HCT116 (cell line): Measurements from ENCODE around the gene KRT7. TPM values are rescaled to one million over a fixed set of nuclear protein-coding genes. Genes with fewer than 3 reads are reported as not detected.

Source experiments
- ATAC-seq: fragments of 200-7000 bp; cut with Tn5 transposase; 2 replicates; pipeline ENCODE4 v1.9.1; 2020; ENCODE audit warnings: mild to moderate bottlenecking, moderate library complexity
- BruUV-seq: library from RNA; stranded (reverse); fragments of 400-500 nt; replicated peaks from 2 replicates; lab custom pipeline; 2021; lab: Mats Ljungman, UMichigan
- CTCF ChIA-PET: fragments of 300-600 bp; sonication (Branson Sonifier 250); formaldehyde crosslinking; loops from one replicate; lab custom pipeline; 2021; ENCODE audit warnings: antibody characterized with exemption; lab: Charles Lee
- POLR2A ChIA-PET: fragments of 300-600, 350-600 bp; sonication (Branson Sonifier 250); formaldehyde crosslinking; loops from one replicate; lab custom pipeline; 2021; ENCODE audit warnings: antibody characterized with exemption; lab: Charles Lee
- RAD21 ChIA-PET, 2 experiments: fragments of 300-600 bp; sonication (Branson Sonifier 250); formaldehyde crosslinking; loops; one replicate each; lab custom pipeline; 2023; ENCODE audit warnings: low total read pairs in 2 of 2; ENCODE audit not compliant: uncharacterized antibody in 2 of 2, unreplicated experiment in 2 of 2, low non-redundant PET in 1 of 2; lab: Charles Lee
- DNase-seq: peaks from one replicate; pipeline ENCODE4 v3.0.0-alpha.2; 2010; ENCODE audit warnings: low read depth, low spot score
- H2AFZ ChIP-seq: fragments of 200-600 bp; shearing (Covaris generic), sonication (generic); 2 replicates; pipeline ENCODE4 v1.6.1; 2017; ENCODE audit warnings: low read depth, mixed run types, mixed read lengths, antibody characterized with exemption, low read length; ENCODE audit not compliant: poor library complexity, severe bottlenecking
- H3K27ac ChIP-seq: 2 replicates; pipeline ENCODE4 v1.5.1; 2012; ENCODE audit warnings: low read depth, low read length
- H3K27me3 ChIP-seq: fragments of 200-600 bp; sonication (generic); 2 replicates; pipeline ENCODE4 v1.6.1; 2016; ENCODE audit warnings: mixed run types, low read length, mixed read lengths; ENCODE audit not compliant: insufficient read depth
- H3K36me3 ChIP-seq, 2 experiments: fragments of 200-500 bp in 1 of 2; fragments of 200-600 bp in 1 of 2; sonication (Bioruptor generic) in 1 of 2; sonication (generic) in 1 of 2; 2 replicates each; pipeline versions ENCODE4 v1.5.1 to v1.6.1; 2014 to 2016; ENCODE audit warnings: low read length in 2 of 2, inconsistent platforms in 1 of 2, mixed read lengths in 1 of 2, mixed run types in 1 of 2; ENCODE audit not compliant: insufficient read depth in 2 of 2, control insufficient read depth in 1 of 2
- H3K4me1 ChIP-seq, 2 experiments: fragments of 200-600 bp in 1 of 2; sonication (generic) in 1 of 2; 2 replicates each; pipeline versions ENCODE4 v1.5.1 to v1.6.1; 2012 to 2017; ENCODE audit warnings: low read length in 2 of 2, inconsistent platforms in 1 of 2, mild to moderate bottlenecking in 1 of 2, mixed read lengths in 1 of 2, mixed run types in 1 of 2, moderate library complexity in 1 of 2; ENCODE audit not compliant: insufficient read depth in 2 of 2, control insufficient read depth in 1 of 2
- H3K4me2 ChIP-seq: fragments of 200-600 bp; sonication (generic); 2 replicates; pipeline ENCODE4 v1.6.1; 2017; ENCODE audit warnings: mixed run types, low read length, mixed read lengths
- H3K4me3 ChIP-seq, 2 experiments: fragments of 200-600 bp in 1 of 2; sonication (generic) in 1 of 2; replicated peaks in 1 of 2; 2 replicates each; pipeline ENCODE4 v1.5.1; 2011 to 2016; ENCODE audit warnings: low read length in 2 of 2, control low read depth in 1 of 2, low read depth in 1 of 2, mild to moderate bottlenecking in 1 of 2, mixed read lengths in 1 of 2, mixed run types in 1 of 2
- H3K79me2 ChIP-seq: fragments of 200-600 bp; sonication (generic); 2 replicates; pipeline ENCODE4 v1.6.1; 2017; ENCODE audit warnings: mild to moderate bottlenecking, mixed run types, low read length, moderate library complexity, mixed read lengths; ENCODE audit not compliant: insufficient read depth
- H3K9ac ChIP-seq: fragments of 200-600 bp; sonication (generic); 2 replicates; pipeline ENCODE4 v1.6.1; 2016; ENCODE audit warnings: low read length, mixed read lengths
- H3K9me2 ChIP-seq: fragments of 200-600 bp; sonication (generic), shearing (Covaris generic); 2 replicates; pipeline ENCODE4 v1.6.1; 2017; ENCODE audit warnings: mixed run types, mild to moderate bottlenecking, moderate library complexity; ENCODE audit not compliant: insufficient read depth
- H3K9me3 ChIP-seq, 2 experiments: fragments of 200-500 bp in 1 of 2; fragments of 200-600 bp in 1 of 2; sonication (Bioruptor generic) in 1 of 2; sonication (generic) in 1 of 2; 2 replicates each; pipeline ENCODE4 v1.6.1; 2014 to 2017; ENCODE audit warnings: low read length in 2 of 2, mixed read lengths in 2 of 2, inconsistent platforms in 1 of 2, low read depth in 1 of 2, mild to moderate bottlenecking in 1 of 2, mixed run types in 1 of 2, moderate library complexity in 1 of 2; ENCODE audit not compliant: control insufficient read depth in 1 of 2, insufficient read depth in 1 of 2
- H4K20me1 ChIP-seq: fragments of 200-600 bp; sonication (generic), shearing (Covaris generic); 2 replicates; pipeline ENCODE4 v1.6.1; 2017; ENCODE audit warnings: mixed run types, mild to moderate bottlenecking, moderate library complexity; ENCODE audit not compliant: insufficient read depth
- CTCF ChIP-seq, 3 experiments: fragments of 200-600 bp in 1 of 3; sonication (generic) in 1 of 3; IDR thresholded peaks in 2 of 3; conservative IDR thresholded peaks in 1 of 3; 2 replicates each; pipeline ENCODE4 v1.5.1; 2012 to 2017; ENCODE audit warnings: low read depth in 2 of 3, low read length in 2 of 3, antibody characterized with exemption in 1 of 3, borderline replicate concordance in 1 of 3, control low read depth in 1 of 3, mild to moderate bottlenecking in 1 of 3, mixed read lengths in 1 of 3, mixed run types in 1 of 3, moderate library complexity in 1 of 3; ENCODE audit not compliant: insufficient read depth in 1 of 3
- EGR1 ChIP-seq: IDR thresholded peaks from 2 replicates; pipeline ENCODE4 v1.6.1; 2012; ENCODE audit warnings: low read depth
- FOSL1 ChIP-seq: IDR thresholded peaks from 2 replicates; pipeline ENCODE4 v1.6.1; 2012; ENCODE audit warnings: low read depth
- JUND ChIP-seq: IDR thresholded peaks from 2 replicates; pipeline ENCODE4 v1.6.1; 2012
- TCF7L2 ChIP-seq: IDR thresholded peaks from 2 replicates; pipeline ENCODE4 v1.7.0; 2011; ENCODE audit warnings: borderline replicate concordance, inconsistent platforms; ENCODE audit not compliant: insufficient read depth, insufficient read length; ENCODE audit errors: extremely low read depth
- ZFX ChIP-seq: fragments of 450-650 bp; IDR thresholded peaks from 2 replicates; pipeline ENCODE4 v1.6.1; 2017
- intact Hi-C: fragments of 100-400 bp; cut with micrococcal nuclease; formaldehyde crosslinking; loops from 2 replicates; pipeline ENCODE4 v1.10.0; 2022
- total RNA-seq: library from RNA; stranded (reverse); gene quantifications from one replicate; pipeline ENCODE4 v1.2.1, GENCODE V29; 2021; ENCODE audit not compliant: unreplicated experiment

Gene KRT7
- total RNA-seq, 1 experiment from 2014 or later = 72.6 TPM

DNA sequence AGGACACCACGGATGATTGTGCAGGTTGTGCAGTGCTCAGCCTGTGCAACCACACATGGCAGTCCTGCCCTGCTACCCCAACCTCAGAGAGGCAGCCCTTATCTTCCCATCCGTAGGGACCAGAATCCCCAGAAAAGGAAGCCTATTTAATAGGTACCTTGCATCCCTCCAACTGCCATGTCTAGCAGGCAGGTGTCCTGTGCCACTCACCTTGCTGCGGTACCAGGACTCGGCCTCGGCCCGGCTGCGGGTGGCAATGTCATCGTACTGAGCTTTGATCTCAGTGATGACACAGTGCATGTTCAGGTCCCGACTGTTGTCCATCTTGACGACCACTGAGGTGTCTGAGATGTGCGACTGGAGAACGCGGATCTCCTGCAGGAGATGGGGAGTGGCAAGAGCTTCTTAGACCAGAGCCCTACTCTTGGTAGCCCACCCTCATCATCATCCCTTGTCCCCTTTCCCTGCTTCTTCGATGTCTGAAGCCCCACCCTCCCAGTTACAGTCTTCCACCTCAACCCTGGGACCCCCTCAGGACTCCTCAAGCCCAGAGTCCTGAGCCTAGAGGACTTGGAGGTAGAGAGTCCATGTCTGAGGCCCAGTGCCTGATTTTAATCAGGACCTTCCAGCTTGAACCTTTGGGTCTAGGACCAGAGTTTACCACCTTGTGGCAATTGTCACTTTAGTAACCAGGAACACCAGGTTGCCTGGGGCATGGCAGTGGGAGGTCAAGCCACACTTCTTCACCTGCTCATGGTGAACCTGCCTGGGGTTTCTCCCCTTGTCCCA lies 20.5 kb downstream of the KRT7 start:
- no peaks in the 10 kb centered on the region for H3K9me2 ChIP-seq
- H2AFZ ChIP-seq = no peak overlapping the region
- TF ChIP-seq JUND (no peak), CTCF (IDR thresholded peaks at IDR 0.05 in 2 of 3, conservative IDR thresholded peaks at IDR 0.05 in 1 of 3; ENCODE audit: borderline replicate concordance in 1 of 3, insufficient read depth in 1 of 3, low read depth in 2 of 3, low read length in 2 of 3) (no peak), EGR1 (no peak), ZFX (no peak), FOSL1 (no peak), TCF7L2 (no peak)
- TF ChIP-seq, all 23 proteins: peak for 0
- no peak overlapping the region for H3K27ac ChIP-seq
- H3K27me3 ChIP-seq = no peaks in the 10 kb centered on the region
- DNase-seq = no peak
- intact Hi-C loops = no loop called here
- no peaks in the 10 kb centered on the region for H3K79me2 ChIP-seq
- H4K20me1 ChIP-seq = no peaks in the 10 kb centered on the region
- no peak overlapping the region for H3K9ac ChIP-seq
- RAD21 ChIA-PET = no interaction called here
- H3K4me3 ChIP-seq = no peak overlapping the region
- no peak overlapping the region for H3K4me2 ChIP-seq
- H3K9me3 ChIP-seq = no peaks in the 10 kb centered on the region
- no peaks in the 10 kb centered on the region for H3K36me3 ChIP-seq
- BruUV-seq = no TSS peak
- ATAC-seq = no peak
- peaks cover 9 to 23% of the 10 kb centered on the region in 2 experiments; a peak in 2 of 4 replicates for H3K4me1 ChIP-seq
- CTCF ChIA-PET = no interaction called here
- POLR2A ChIA-PET = no interaction called here
